HG03039 (cell line): Measurements from ENCODE around the gene ADAM30.
"Not testable (repeated sequence)": the region's sequence is repeated elsewhere in the genome, so short reads cannot be mapped to it uniquely, and the experiment has no call there.

Experiments used
- ATAC-seq: cut with Tn5 transposase; IDR thresholded peaks from one replicate; pipeline ENCODE4 v1.9.1; 2021; ENCODE audit warnings: mild to moderate bottlenecking, moderate library complexity; ENCODE audit not compliant: unreplicated experiment

Gene ADAM30

DNA sequence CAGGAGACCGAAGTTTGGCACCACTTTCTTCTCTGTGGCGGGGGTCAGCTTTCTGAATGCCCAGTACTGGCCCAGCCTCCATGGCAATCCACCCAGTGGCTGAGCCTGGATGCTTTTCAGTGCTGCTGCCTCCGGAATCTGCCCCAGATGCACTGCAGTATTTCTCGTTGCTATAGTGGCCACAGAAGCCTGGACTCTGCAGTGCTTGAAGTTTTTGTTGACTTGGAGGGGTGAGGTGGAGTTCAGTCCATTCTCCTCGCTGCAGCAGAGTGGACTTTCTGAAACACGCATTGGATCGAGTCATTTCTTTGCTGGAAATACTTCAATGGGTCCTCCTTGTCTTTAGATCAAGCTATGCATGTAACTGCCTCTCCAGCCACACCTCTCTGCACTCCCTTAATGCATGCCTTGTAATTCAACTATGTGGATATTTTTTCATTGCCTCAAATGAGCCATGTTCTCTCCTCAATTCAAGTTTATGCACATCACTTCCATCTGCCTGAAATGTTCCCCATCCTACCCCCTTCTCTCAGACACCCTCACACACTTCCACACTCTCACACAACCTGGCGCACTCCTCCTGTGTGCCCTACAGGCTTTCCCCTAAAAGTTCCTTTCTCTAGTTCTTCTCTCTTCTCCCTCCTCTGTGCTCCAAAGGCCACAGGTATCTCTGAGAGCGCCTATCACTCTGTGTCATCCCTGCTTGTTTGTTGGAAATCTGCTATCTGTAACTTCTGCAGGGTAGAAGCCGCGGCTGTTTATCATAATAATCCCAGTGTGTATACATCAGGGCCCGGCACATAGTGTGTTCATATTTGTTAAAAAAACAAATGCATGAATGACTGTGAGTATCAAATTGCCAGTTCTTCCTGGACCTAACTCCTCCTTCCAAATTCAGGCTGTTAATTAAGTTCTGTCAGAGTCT, 16.5 kb downstream of the ADAM30 start:
- ATAC-seq, result no peak

GRCh38 chr1:119878171-119878570, 18.1 kb downstream of the ADAM30 start:
- no peak for ATAC-seq

GRCh38 chr1:119874186-119874585, 22.1 kb downstream of the ADAM30 start:
- ATAC-seq, result no peak

DNA sequence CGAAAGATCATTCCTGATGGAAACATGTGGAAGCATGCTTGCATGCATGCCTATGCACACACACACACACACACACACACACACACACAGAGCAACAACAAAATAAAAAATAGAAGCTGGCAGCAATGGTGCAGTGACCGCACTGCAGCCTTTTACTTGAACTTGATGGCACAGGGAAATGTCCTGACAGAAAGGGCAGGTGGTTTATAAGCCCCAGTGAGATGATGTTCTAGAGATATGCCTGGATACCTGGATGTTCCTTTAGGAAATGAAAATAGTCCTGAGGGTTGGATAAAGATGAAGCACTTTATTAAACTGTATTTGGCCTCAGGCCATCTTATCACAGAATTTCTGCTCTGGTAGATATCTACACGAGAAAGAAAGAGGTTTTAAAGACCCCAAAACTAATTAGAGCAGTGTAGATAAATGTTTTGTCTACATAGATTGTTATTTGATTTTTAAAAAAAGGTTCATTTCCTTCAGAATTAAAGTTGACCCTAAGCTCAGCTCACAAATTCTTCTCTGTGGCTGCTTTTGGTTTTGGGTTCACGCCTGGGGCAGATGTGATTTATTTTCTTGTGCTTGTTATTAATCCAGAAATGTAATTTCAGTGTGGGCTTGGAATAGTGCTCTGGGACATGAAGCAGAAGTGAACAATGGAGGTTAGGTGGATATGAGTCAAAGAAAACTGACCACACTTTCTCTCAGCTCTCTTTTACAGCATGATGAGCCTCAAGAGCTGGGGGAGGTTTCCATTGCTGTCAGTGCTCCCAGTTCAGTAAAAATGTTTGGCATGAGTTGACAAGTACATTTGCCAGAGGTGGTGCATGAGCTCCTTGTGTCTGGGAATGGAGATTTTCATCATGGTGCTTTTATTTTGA, 22.9 kb downstream of the ADAM30 start:
- ATAC-seq, result no peak

DNA sequence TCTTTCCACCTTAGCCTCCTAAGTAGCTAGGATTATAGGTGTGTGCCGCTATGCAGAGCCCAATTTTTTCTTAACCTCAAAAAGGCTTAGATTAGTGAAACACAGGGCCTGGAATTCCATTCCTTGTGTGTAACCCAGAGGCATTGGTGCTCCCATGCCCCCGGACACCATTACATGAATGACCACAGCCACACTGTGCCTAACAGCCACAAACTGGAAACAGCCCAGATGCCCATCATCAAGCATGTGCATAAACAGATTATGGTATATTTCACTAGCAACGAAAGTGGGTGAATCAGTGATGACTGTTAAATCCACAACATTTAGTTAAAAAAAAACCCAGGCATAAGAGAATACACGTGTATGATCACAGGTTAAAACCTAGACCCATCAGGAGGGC, 24.4 kb downstream of the ADAM30 start:
- no peak for ATAC-seq

GRCh38 chr1:119870917-119871596, 25.3 kb downstream of the ADAM30 start:
- ATAC-seq, result no peak

DNA sequence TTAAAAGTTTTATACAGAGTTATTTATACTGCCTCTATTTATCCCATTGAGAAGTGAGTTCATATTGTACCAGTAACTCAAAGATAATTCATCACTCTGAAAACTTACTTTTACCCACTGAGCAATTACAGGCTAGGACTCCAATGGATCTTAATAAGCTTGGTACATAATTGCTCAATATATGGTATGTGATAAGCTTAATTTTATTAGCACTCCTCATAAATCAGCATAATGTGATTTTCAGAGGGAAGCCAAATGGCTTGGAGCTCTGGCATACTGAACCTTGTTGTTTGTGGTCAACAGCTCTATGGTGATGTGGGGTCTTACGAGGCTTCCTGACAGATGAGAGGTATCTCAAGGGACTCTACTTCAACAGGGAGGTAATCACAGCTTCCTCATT, 26.3 kb downstream of the ADAM30 start:
- no peak for ATAC-seq

DNA sequence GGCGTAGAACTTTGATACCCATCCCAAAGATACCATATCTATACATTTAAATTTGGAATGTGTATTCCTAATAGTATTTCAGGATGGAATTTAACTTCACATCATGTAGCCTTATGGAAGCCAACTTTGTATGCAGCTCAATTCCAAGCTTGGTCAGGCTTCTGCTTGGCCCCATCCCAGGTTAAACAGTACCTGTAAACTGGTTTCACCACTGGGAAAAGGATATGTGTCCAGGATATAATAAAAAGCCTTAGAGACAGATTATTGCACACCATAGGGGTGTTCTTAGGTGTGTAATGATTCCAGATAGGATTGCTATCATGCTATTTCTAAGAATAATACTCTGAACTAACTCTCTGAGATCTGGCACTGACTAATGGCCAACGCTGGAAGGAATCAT, 28.1 kb downstream of the ADAM30 start:
- no peak for ATAC-seq

- ATAC-seq, result no peak
Measured at GRCh38 chr1:119866451-119866850, 29.9 kb downstream of the ADAM30 start.

GRCh38 chr1:119865627-119866026, 30.7 kb downstream of the ADAM30 start:
- ATAC-seq, result no peak

GRCh38 chr1:119862276-119862675, 34.0 kb downstream of the ADAM30 start:
- ATAC-seq, result no peak

- ATAC-seq, result no peak
Measured at GRCh38 chr1:119861547-119861946, 34.8 kb downstream of the ADAM30 start.

DNA sequence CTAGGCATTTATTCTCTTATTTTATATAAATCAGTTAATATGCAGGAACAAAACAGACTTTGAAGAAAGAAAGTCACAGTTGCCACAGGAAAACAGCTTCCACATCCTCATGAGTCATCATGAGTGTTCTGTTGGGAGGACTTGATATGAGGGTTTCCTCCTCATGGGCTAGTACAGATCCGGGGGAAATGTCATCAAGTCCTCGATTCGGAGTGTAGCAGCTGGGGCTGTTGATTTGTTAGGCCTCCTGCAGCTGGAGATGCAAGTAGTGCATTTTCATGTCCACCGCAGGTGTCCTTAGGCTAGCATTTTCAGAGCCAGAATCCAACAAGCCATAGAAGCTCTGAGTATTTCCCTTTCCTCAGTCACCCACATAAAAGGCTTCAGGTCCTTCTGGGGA, 36.7 kb downstream of the ADAM30 start:
- ATAC-seq, result no peak

DNA sequence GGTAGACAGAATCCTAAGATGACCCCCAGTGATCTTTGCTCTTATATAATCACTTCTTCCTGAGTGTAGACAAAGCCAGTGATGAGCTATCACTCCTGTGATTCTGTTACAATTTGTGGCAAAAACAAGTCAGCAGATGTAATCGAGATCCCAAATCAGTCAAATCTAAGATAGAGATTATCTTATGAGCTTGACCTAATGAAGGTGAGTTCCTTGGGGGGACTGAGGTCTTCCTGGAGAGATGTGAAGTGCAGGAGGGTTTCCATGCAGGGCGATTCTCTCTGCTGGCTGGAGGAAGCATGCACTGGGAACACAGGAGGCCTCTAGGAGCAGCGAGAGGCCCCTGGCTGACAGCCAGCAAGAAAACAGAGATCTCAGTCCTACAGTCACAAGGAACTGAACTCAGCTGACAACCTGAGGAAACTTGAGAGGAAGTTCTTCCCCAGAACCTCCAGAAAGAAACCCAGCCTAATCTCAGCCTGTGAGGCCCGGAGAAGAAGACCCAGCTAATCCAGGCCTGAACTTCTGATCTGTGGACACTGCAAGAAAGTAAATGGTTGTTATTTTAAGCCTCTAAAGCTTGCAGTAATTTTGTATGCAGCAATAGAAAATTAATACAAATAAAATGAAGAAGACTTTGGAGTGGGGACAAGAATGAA, 37.6 kb downstream of the ADAM30 start:
- ATAC-seq, result not testable (repeated sequence)

DNA sequence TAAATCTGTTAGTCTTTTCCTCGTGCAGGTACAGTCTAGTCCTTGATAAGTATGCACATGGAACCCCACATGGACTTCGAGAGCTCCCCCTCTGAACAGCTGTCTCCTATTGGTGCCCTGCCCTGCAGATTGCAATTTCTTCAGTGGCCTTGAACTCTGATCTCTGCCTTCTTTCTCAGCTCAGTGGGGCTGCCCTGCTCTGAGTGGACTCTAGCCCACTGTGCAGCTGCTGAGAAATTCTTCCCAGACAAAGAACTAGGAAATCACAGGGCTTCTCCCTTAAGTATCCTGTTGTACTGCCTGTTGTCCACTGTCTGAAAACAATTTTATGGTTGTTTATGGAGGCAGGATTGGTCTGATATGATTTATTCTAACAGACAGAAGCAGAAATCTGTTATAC, 38.2 kb downstream of the ADAM30 start:
- ATAC-seq, result no peak

DNA sequence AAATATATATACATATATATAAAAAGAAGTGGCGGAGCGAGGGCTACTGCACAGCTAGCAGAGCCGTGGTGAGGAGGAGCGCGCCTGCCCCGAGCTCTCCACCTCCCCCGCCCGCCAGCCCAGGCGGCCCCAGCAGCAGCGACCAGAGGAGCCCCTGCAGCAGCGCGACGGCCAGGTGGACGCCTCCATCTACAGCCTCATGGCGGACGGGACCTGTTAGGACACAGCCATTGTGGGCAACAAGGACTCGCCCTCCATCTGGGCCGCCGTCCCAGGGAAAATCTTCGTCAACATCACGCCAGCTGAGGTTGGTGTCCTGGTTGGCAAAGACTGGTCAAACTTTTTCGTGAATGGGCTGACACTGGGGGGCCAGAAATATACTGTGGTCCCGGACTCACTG, 43.2 kb downstream of the ADAM30 start:
- ATAC-seq, result no peak

GRCh38 chr1:119844206-119844605, 52.1 kb downstream of the ADAM30 start:
- ATAC-seq, result not testable (repeated sequence)
